HEK293 (cell line): ENCODE measurements around the gene CT45A3.
"Not testable (repeated sequence)": the region's sequence is repeated elsewhere in the genome, so short reads cannot be mapped to it uniquely, and the experiment has no call there.

Source experiments
- CTCF ChIA-PET: fragments of 350-600 bp; formaldehyde crosslinking; extraction: SDS; loops from one replicate; lab custom pipeline; 2021; ENCODE audit warnings: antibody characterized with exemption; lab: Yijun Ruan, JAX
- POLR2A ChIA-PET: fragments of 300-600 bp; formaldehyde crosslinking; extraction: SDS; loops from one replicate; lab custom pipeline; 2020; ENCODE audit warnings: antibody characterized with exemption, inconsistent platforms; lab: Yijun Ruan, JAX
- H3K27ac ChIP-seq: fragments of 200-500 bp; sonication (Bioruptor generic); 2 replicates; pipeline ENCODE4 v1.5.1; 2014; ENCODE audit warnings: low read depth, low read length, control low read depth, inconsistent platforms; ENCODE audit errors: extremely low read depth
- H3K36me3 ChIP-seq, 2 experiments: fragments of 200-500 bp in 1 of 2; sonication (Bioruptor generic) in 1 of 2; 1 replicate in 1 of 2; 2 replicates in 1 of 2; pipeline ENCODE4 v1.5.1; 2014 to 2017; ENCODE audit warnings: inconsistent platforms in 2 of 2, low read length in 2 of 2; ENCODE audit not compliant: control insufficient read depth in 2 of 2, insufficient read depth in 1 of 2
- H3K4me1 ChIP-seq: fragments of 200-500 bp; sonication (Bioruptor generic); 2 replicates; pipeline ENCODE4 v1.5.1; 2014; ENCODE audit warnings: mild to moderate bottlenecking, low read length, inconsistent platforms; ENCODE audit not compliant: control insufficient read depth, insufficient read depth
- H3K4me3 ChIP-seq: 2 replicates; pipeline ENCODE4 v1.5.1; 2011; ENCODE audit warnings: low read depth, mild to moderate bottlenecking, control low read depth, low read length, moderate library complexity
- H3K9me3 ChIP-seq: fragments of 200-500 bp; sonication (Bioruptor generic); 2 replicates; pipeline ENCODE4 v1.5.1; 2014; ENCODE audit warnings: low read depth, low read length, inconsistent platforms; ENCODE audit not compliant: control insufficient read depth, insufficient read depth
- GLI2 ChIP-seq: fragments of 450-650 bp; formaldehyde crosslinking; IDR thresholded peaks from 2 replicates; pipeline ENCODE4; 2017; ENCODE audit warnings: missing biosample characterization, missing genetic modification characterization, low read depth, borderline replicate concordance
- KLF7 ChIP-seq: fragments of 450-650 bp; formaldehyde crosslinking; IDR thresholded peaks from 2 replicates; pipeline ENCODE4 v1.5.1; 2016; ENCODE audit warnings: missing biosample characterization, missing genetic modification characterization, borderline replicate concordance
- MEIS1 ChIP-seq: sonication (generic); formaldehyde crosslinking; IDR thresholded peaks from 2 replicates; pipeline ENCODE4 v1.8.1; 2022; ENCODE audit warnings: missing genetic modification reagents, mild to moderate bottlenecking, borderline replicate concordance
- RBAK ChIP-seq: fragments of 450-650 bp; formaldehyde crosslinking; IDR thresholded peaks from 2 replicates; pipeline ENCODE4 v1.5.1; 2016; ENCODE audit warnings: missing biosample characterization, missing genetic modification characterization
- SETDB1 ChIP-seq: IDR thresholded peaks from one replicate; pipeline ENCODE4 v1.6.1; 2017; ENCODE audit warnings: mild to moderate bottlenecking, low read length, moderate library complexity, mixed read lengths; ENCODE audit not compliant: insufficient read length
- ZNF10 ChIP-seq: fragments of 450-650 bp; formaldehyde crosslinking; IDR thresholded peaks from 2 replicates; pipeline ENCODE4 v1.5.1; 2017; ENCODE audit warnings: missing biosample characterization, missing genetic modification characterization
- ZNF146 ChIP-seq: fragments of 450-650 bp; formaldehyde crosslinking; IDR thresholded peaks from 2 replicates; pipeline ENCODE4 v1.5.1; 2016; ENCODE audit warnings: missing biosample characterization, missing genetic modification characterization
- ZNF394 ChIP-seq: fragments of 450-650 bp; formaldehyde crosslinking; IDR thresholded peaks from 2 replicates; pipeline ENCODE4 v1.5.1; 2016; ENCODE audit warnings: missing biosample characterization, missing genetic modification characterization, mild to moderate bottlenecking, moderate library complexity, borderline replicate concordance
- TF ChIP-seq, protein P1 (sequence below): fragments of 450-650 bp; formaldehyde crosslinking; IDR thresholded peaks from 2 replicates; pipeline ENCODE4 v1.5.1; 2016; ENCODE audit warnings: missing biosample characterization, missing genetic modification characterization
- TF ChIP-seq, protein P2 (sequence below): fragments of 450-650 bp; formaldehyde crosslinking; IDR thresholded peaks from 2 replicates; pipeline ENCODE4 v1.5.1; 2016; ENCODE audit warnings: missing biosample characterization, missing genetic modification characterization
- TF ChIP-seq, protein P3 (sequence below): fragments of 450-650 bp; formaldehyde crosslinking; IDR thresholded peaks from 2 replicates; pipeline ENCODE4 v1.5.1; 2016; ENCODE audit warnings: missing biosample characterization, missing genetic modification characterization
- TF ChIP-seq, protein P4 (sequence below): fragments of 450-650 bp; formaldehyde crosslinking; IDR thresholded peaks from 2 replicates; pipeline ENCODE4 v1.5.1; 2017; ENCODE audit warnings: missing biosample characterization, missing genetic modification characterization

The CT45A3 gene, protein sequence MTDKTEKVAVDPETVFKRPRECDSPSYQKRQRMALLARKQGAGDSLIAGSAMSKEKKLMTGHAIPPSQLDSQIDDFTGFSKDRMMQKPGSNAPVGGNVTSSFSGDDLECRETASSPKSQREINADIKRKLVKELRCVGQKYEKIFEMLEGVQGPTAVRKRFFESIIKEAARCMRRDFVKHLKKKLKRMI

DNA sequence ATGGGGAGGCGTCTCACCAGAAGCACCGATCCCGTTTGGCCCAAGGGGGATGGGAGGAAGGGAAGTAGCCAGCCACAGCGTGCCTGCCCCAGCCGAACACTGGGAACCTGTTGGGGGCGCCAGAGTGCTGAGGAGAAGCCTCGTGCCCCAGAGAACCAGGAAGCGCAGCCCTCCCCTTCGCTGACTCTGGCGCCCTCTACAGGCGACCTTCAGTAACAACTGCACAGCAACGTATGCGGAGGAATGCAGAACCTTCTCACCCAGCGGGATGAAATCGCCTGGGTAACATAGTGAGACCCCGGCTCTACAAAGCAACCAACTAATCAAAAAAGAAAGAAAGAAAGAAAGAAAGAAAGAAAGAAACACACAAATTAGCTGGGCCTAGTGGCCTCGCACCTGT lies at the start of gene CT45A3:
Gene CT45A3 (minus strand): TSS at position 101 of the 400 bp plus-strand sequence. CDS start 3,747 bp downstream, outside the sequence.
- H3K27ac ChIP-seq, H3K9me3 ChIP-seq, CTCF ChIA-PET, H3K4me3 ChIP-seq, H3K36me3 ChIP-seq, H3K4me1 ChIP-seq, POLR2A ChIA-PET: not testable (repeated sequence)

DNA sequence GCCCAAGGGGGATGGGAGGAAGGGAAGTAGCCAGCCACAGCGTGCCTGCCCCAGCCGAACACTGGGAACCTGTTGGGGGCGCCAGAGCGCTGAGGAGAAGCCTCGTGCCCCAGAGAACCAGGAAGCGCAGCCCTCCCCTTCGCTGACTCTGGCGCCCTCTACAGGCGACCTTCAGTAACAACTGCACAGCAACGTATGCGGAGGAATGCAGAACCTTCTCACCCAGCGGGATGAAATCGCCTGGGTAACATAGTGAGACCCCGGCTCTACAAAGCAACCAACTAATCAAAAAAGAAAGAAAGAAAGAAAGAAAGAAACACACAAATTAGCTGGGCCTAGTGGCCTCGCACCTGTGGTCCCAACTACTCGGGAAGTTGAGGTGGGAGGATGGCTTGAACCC lies 34.7 kb upstream of the CT45A3 start, which contains the start of gene CT45A6:
Gene CT45A6 (minus strand): TSS at position 101 of the 400 bp plus-strand sequence. CDS start 3,794 bp downstream, outside the sequence.
- H3K27ac ChIP-seq, H3K36me3 ChIP-seq, POLR2A ChIA-PET, CTCF ChIA-PET, H3K4me1 ChIP-seq, H3K4me3 ChIP-seq, H3K9me3 ChIP-seq: not testable (repeated sequence)

DNA sequence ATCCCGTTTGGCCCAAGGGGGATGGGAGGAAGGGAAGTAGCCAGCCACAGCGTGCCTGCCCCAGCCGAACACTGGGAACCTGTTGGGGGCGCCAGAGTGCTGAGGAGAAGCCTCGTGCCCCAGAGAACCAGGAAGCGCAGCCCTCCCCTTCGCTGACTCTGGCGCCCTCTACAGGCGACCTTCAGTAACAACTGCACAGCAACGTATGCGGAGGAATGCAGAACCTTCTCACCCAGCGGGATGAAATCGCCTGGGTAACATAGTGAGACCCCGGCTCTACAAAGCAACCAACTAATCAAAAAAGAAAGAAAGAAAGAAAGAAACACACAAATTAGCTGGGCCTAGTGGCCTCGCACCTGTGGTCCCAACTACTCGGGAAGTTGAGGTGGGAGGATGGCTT lies 17.4 kb upstream of the CT45A3 start, which contains the start of gene CT45A5:
Gene CT45A5 (minus strand): TSS at position 101 of the 400 bp plus-strand sequence. CDS start 3,774 bp downstream, outside the sequence.
- H3K9me3 ChIP-seq, H3K27ac ChIP-seq, H3K36me3 ChIP-seq, CTCF ChIA-PET, POLR2A ChIA-PET, H3K4me3 ChIP-seq, H3K4me1 ChIP-seq: not testable (repeated sequence)

DNA sequence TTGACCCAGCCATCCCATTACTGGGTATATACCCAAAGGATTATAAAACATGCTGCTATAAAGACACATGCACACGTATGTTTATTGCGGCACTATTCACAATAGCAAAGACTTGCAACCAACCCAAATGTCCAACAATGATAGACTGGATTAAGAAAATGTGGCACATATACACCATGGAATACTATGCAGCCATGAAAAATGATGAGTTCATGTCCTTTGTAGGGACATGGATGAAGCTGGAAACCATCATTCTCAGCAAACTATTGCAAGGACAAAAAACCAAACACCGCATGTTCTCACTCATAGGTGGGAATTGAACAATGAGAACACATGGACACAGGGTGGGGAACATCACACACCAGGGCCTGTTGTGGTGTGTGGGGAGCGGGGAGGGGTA lies 23.3 kb downstream of the CT45A3 start:
- H3K4me3 ChIP-seq, POLR2A ChIA-PET, H3K36me3 ChIP-seq, H3K9me3 ChIP-seq, H3K4me1 ChIP-seq, H3K27ac ChIP-seq: not testable (repeated sequence)
- TF ChIP-seq, protein P1, sequence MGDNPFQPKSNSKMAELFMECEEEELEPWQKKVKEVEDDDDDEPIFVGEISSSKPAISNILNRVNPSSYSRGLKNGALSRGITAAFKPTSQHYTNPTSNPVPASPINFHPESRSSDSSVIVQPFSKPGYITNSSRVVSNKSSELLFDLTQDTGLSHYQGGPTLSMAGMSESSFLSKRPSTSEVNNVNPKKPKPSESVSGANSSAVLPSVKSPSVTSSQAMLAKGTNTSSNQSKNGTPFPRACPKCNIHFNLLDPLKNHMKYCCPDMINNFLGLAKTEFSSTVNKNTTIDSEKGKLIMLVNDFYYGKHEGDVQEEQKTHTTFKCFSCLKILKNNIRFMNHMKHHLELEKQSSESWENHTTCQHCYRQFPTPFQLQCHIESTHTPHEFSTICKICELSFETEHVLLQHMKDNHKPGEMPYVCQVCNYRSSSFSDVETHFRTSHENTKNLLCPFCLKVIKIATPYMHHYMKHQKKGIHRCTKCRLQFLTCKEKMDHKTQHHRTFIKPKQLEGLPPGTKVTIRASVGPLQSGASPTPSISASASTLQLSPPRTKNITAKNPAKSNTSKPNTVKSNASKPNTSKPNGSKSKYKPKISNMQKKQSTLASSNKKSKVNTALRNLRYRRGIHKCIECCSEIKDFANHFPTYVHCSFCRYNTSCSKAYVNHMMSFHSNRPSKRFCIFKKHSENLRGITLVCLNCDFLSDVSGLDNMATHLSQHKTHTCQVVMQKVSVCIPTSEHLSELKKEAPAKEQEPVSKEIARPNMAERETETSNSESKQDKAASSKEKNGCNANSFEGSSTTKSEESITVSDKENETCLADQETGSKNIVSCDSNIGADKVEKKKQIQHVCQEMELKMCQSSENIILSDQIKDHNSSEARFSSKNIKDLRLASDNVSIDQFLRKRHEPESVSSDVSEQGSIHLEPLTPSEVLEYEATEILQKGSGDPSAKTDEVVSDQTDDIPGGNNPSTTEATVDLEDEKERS: 0 out of 2 replicates have a peak, but pooled peaks have one; percentile 28
- TF ChIP-seq ZNF146 (tag by site-specific recombination): peak; percentile 95
- CTCF ChIA-PET: interaction anchor here (0.5 to 0.7 kb wide), 2 partner anchors 76 to 121 kb away, joined by 3 to 4 read pairs; no protein-coding TSS in a partner anchor

DNA sequence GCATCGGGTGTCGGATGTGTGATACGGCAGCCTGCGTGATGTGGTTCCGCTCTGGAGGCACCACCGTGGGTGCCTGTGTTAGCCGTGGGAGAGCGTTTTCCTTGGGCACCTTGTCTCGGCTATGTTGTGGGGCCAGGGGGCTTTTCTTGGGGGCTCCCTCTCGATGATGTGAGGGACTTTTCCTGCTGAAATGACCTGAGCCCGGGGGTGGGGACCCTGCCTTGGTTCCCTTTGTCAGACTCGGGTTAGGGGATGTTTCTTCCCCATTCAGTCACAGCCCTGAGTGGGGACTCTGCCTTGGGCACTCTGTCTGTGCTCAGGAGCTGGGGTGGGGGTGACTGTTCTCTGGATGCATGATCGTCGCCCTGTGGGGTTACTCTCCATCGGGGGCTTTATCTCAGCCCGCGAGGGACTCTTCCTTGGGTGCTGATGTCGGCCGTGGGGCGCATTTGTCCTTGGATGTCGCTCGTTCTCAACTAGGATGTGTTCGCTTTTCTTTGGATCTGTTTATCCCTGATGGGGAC lies 26.7 kb downstream of the CT45A3 start:
- ChIA-PET CTCF (interaction anchor here (1.0 to 1.4 kb wide), 2 partner anchors 148 to 156 kb away, joined by 3 read pairs; no protein-coding TSS in a partner anchor), POLR2A (no interaction called here)
- Histone ChIP-seq H3K9me3 (no peaks in the 10 kb centered on the region), H3K27ac (no peak overlapping the region), H3K36me3 (no peaks in the 10 kb centered on the region), H3K4me1 (no peaks in the 10 kb centered on the region), H3K4me3 (no peak overlapping the region)
- TF ChIP-seq ZNF394 (tag by site-specific recombination) (no peak), RBAK (tag by site-specific recombination) (no peak), MEIS1 (CRISPR knock-in tag) (no peak), KLF7 (tag by site-specific recombination) (no peak), ZNF10 (tag by site-specific recombination) (no peak), GLI2 (tag by site-specific recombination) (no peak), SETDB1 (no peak)
- TF ChIP-seq, protein P2, sequence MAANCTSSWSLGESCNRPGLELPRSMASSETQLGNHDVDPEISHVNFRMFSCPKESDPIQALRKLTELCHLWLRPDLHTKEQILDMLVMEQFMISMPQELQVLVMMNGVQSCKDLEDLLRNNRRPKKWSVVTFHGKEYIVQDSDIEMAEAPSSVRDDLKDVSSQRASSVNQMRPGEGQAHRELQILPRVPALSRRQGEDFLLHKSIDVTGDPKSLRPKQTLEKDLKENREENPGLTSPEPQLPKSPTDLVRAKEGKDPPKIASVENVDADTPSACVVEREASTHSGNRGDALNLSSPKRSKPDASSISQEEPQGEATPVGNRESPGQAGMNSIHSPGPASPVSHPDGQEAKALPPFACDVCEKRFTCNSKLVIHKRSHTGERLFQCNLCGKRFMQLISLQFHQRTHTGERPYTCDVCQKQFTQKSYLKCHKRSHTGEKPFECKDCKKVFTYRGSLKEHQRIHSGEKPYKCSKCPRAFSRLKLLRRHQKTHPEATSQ (tag by site-specific recombination): no peak
- TF ChIP-seq, protein P3, sequence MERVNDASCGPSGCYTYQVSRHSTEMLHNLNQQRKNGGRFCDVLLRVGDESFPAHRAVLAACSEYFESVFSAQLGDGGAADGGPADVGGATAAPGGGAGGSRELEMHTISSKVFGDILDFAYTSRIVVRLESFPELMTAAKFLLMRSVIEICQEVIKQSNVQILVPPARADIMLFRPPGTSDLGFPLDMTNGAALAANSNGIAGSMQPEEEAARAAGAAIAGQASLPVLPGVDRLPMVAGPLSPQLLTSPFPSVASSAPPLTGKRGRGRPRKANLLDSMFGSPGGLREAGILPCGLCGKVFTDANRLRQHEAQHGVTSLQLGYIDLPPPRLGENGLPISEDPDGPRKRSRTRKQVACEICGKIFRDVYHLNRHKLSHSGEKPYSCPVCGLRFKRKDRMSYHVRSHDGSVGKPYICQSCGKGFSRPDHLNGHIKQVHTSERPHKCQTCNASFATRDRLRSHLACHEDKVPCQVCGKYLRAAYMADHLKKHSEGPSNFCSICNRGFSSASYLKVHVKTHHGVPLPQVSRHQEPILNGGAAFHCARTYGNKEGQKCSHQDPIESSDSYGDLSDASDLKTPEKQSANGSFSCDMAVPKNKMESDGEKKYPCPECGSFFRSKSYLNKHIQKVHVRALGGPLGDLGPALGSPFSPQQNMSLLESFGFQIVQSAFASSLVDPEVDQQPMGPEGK (tag by site-specific recombination): no peak
- TF ChIP-seq, protein P4, sequence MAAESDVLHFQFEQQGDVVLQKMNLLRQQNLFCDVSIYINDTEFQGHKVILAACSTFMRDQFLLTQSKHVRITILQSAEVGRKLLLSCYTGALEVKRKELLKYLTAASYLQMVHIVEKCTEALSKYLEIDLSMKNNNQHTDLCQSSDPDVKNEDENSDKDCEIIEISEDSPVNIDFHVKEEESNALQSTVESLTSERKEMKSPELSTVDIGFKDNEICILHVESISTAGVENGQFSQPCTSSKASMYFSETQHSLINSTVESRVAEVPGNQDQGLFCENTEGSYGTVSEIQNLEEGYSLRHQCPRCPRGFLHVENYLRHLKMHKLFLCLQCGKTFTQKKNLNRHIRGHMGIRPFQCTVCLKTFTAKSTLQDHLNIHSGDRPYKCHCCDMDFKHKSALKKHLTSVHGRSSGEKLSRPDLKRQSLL (tag by site-specific recombination): no peak
